Camera-type eye (tissue), 1 donor: ENCODE data around the gene EFCAB14. TPM values are rescaled to one million over a fixed set of nuclear protein-coding genes. Genes with fewer than 3 reads are reported as not detected.

Experiments
- total RNA-seq: library from RNA; depleted of rRNA; stranded (reverse); fragments of >200 nt; gene quantifications from one replicate; pipeline ENCODE4 v1.2.3, GENCODE V29; 2014

Gene EFCAB14, protein sequence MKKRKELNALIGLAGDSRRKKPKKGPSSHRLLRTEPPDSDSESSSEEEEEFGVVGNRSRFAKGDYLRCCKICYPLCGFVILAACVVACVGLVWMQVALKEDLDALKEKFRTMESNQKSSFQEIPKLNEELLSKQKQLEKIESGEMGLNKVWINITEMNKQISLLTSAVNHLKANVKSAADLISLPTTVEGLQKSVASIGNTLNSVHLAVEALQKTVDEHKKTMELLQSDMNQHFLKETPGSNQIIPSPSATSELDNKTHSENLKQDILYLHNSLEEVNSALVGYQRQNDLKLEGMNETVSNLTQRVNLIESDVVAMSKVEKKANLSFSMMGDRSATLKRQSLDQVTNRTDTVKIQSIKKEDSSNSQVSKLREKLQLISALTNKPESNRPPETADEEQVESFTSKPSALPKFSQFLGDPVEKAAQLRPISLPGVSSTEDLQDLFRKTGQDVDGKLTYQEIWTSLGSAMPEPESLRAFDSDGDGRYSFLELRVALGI
- 78.2 TPM for total RNA-seq

DNA sequence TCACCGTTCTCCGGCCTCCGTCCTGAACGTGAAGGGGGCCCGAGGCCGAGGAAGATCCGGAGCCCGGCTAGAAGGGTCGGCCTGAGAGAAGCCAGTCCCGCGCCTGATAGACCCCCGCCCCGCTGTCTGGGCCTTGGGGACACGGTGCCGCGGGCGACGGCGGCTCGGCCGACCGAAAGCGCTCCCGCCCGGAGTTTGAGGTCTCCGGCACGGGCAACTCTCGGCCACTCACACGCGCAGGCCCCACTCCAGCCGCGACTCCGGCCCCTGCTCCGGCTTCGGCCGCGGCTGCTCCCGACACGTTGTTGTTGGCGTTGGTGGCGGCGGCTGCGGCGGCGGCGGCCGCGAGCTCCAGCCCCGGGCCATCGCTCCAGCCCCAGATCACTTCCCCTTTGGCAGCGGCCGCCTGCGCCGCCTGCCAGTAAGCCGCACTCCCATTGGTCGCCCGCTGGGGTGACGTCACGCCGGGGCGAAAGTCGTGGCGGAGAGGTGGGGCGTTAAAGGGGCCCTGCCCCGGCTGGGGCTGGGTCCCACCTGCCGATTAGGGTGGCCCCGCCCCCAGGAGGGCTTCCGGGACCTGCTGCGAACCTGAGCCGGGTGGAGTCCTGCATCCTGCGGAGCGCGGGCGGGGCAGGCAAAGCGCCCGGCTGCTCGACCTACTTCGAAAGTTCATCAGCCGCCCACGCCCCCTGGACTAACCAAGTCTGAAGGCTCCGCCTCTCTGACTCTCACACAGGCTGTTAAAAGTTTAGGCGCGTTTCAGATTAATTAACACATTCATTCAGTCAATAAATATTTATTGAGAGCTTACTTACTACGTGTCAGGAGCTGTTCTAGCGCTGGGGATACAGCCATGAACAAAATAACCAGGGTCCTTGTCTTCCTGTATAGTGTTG lies at the start of gene EFCAB14:
EFCAB14 (minus strand) TSS at position 388 of the 896 bp plus-strand sequence. CDS start 1,027 bp downstream, outside the sequence.

DNA sequence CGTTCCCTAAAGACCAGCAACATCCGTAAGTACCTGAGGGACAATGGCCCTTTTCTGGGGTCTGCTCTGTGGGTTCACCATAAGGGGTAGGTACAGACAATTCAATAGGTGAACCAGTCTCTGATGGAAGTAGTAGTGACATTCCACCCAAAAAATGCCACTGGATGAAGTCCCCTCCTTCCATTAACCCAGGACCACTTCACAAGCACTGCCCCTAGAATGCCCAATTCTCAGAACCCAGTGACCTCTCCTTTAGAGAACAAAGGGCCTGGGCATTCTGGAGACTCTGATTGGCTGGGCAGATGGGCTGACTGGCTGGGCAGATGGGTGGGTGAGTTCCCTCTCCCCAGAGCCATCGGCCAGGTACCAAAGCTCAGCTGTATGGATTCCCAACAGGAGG lies 47.4 kb downstream of the EFCAB14 start, which contains the start of gene TEX38:
TEX38 (plus strand) TSS at position 301 of the 400 bp plus-strand sequence; CDS start at position 382, 81 bp downstream.

DNA sequence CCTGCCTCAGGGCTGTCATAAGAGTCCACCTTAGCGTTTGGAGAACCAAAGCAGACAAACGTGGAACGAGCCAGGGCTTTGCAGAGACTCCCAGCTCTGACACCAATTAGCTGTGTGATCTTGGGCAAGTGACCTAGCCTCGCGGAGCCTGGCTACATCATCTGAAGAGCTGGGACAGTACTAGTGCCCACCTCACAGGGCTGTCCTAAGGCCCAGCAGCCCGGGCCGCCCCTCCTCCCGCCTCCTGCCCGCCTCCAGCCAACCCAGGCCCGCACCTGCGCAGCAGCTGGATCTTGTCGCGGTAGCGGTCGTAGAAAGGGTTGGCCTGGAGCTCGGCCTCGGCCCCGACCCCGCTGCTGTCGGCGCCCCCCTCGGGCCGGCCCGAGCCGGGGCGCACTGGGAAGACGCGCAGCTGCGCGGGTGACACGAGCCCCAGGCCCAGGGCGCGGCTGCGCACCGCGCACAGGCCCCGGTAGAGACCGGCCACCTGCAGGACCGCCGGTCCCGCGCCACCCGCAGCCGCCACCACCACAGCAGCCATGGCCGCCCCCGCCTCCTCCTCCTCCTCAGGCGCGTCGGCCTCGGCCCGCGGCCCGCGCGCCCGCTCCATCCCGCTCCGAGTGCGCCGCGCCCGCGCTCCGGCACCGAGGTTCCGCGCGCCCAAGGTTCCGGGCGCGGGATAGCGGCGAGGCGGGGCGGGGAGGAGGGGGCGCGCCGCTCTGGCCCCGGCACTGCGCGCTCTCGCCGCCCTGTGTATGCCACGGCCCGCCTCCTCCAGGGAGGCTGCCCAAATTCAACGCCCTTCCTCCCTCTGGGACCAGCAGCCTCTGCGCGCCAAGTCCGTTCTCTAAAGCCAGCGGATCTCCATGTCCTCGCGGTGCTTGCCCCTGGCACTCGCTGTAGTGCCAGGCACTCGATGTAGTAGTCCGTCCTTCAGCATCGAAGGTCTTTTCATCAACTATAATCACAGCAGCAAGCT lies 50.8 kb downstream of the EFCAB14 start, which contains the start of gene ATPAF1:
ATPAF1 (minus strand) TSS at position 583 of the 979 bp plus-strand sequence; CDS start at position 541, 42 bp downstream.

Other genes starting within 250 kb of the EFCAB14 start
- gene DMBX1, start 229.3 kb downstream of the EFCAB14 start, total RNA-seq, result 0.55 TPM
- not detected for gene KNCN, start 167.5 kb downstream of the EFCAB14 start, total RNA-seq
- gene MKNK1, start 114.8 kb downstream of the EFCAB14 start, total RNA-seq, result 38.1 TPM
- 11.8 TPM for gene MOB3C, start 102.3 kb downstream of the EFCAB14 start, total RNA-seq
- gene ATPAF1, start 50.8 kb downstream of the EFCAB14 start, total RNA-seq, result 60.7 TPM
- not detected for gene TEX38, start 47.3 kb downstream of the EFCAB14 start, total RNA-seq
- gene CYP4B1, start 79.9 kb upstream of the EFCAB14 start, total RNA-seq, result 2.5 TPM
- not detected for gene CYP4A11, start 222.4 kb upstream of the EFCAB14 start, total RNA-seq